ENCODE results near the gene FCGR2B.

DNA sequence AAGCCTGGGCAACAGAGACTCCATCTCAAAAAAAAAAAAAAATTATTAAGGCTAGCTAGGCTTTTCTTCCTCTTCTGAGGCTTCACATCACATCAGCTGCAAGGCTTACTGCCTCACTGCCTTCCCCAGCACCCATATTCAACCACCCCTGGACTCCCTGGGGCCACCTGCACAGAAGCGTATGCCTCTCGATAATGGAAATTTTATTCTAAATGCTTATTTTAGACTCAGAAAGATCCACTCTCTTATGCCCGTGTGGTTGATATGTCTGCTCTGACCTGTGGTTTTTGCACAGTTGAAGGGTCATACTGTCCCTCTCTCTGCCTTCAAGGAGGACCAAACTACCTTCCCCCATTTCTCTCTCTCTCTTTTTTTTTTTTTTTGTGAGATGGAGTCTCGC, 42.6 kb downstream of the FCGR2B start:
- TF ChIP-seq, protein P1, sequence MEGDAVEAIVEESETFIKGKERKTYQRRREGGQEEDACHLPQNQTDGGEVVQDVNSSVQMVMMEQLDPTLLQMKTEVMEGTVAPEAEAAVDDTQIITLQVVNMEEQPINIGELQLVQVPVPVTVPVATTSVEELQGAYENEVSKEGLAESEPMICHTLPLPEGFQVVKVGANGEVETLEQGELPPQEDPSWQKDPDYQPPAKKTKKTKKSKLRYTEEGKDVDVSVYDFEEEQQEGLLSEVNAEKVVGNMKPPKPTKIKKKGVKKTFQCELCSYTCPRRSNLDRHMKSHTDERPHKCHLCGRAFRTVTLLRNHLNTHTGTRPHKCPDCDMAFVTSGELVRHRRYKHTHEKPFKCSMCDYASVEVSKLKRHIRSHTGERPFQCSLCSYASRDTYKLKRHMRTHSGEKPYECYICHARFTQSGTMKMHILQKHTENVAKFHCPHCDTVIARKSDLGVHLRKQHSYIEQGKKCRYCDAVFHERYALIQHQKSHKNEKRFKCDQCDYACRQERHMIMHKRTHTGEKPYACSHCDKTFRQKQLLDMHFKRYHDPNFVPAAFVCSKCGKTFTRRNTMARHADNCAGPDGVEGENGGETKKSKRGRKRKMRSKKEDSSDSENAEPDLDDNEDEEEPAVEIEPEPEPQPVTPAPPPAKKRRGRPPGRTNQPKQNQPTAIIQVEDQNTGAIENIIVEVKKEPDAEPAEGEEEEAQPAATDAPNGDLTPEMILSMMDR (IDR thresholded peaks at IDR 0.05) = no peak
- TF ChIP-seq EZH2 (IDR thresholded peaks at IDR 0.05) = no peak

Data from neural progenitor cell (in vitro differentiated cells).